ENCODE results near the gene MLLT3. TPM values are rescaled to one million over a fixed set of nuclear protein-coding genes. Genes with fewer than 3 reads are reported as not detected.

MLLT3 gene
- total and polyA plus RNA-seq, 2 donors (not counting 3 experiments of a cell fraction or from before 2014, with no cell fraction given) = 6.1 to 10.0 TPM

DNA sequence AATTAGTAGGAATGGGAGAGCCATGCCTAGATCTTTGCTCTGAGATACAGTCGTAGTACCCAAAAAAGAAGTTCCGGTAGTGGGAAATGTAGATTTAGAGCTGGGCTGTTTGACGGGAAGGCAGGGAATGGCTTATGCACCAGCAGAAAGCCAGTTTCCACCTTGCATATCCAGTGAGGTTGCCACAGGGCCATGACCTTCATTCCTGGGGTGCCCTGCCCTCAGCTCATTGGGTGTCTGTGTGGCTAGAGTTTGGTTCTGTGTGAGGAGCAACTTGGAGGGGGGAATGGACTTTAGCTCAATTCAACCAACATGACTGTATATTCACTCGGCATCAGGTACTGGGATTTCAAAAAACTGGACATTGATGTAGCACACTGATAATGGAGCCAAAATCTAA, 300.1 kb downstream of the MLLT3 start:
- dilution Hi-C loops (cut with MboI; ENCODE audit: extremely low pct_ligation_motif_present, low sequenced_read_pairs) = no loop called here

DNA sequence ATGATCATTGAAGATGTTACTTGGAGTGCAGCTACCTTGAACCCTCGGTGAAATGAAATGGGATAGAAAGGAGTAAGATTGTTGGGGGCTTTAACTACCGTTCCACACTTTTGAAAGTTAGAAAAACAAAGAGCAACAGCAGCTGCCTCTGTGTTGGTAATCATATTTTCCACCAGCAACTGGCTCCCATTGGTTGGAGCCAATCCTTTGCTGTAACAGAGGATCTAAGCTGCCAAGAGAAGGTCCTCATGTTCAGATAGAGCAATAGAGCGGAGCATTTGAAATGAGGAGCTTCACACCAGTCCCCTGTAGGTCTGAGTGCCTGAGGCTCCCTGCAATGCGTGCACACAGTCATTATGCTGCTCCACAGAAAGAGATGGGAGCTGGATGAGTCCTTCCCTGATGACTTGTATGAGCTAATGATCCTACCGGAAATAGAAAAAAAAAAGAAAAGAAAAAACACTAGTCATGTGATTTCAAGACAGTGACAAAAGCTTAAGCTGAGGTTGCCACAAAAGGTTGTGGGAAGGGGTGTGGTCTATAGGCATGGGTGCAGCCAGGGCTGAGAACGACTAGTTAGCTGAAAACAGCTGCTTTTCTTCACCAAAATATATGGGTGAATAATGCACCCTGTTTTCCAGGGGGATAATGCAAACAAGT, 300.7 kb downstream of the MLLT3 start:
- BruUV-seq (replicated peaks) = no TSS peak
- peaks cover 0 to 1% of the 10 kb centered on the region in 2 experiments for H3K27me3 ChIP-seq (ENCODE audit: control insufficient read depth in 2 of 2, insufficient read depth in 2 of 2, low read length in 2 of 2)

More for the DNA sequence above, 300.1 kb downstream of the MLLT3 start:
- Histone ChIP-seq H3K4me2 (ENCODE audit: insufficient read depth, low read length) (no peak overlapping the region), H4K20me1 (replicated peaks; ENCODE audit: control insufficient read depth, extremely low read depth, insufficient read depth, low read length) (no peaks in the 10 kb centered on the region), H3K27ac (ENCODE audit: insufficient read depth, low read depth, low read length) (no peak overlapping the region), H3K4me3 (replicated peaks in 1 of 3; ENCODE audit: insufficient read depth in 1 of 3, low read depth in 1 of 3, low read length in 3 of 3) (no peak overlapping the region), H3K9me1 (replicated peaks; ENCODE audit: control insufficient read depth, extremely low read depth, insufficient read depth, low read length) (no peaks in the 10 kb centered on the region), H3K9me3 (replicated peaks; ENCODE audit: control insufficient read depth, insufficient read depth, low read length) (no peaks in the 10 kb centered on the region), H3K79me2 (ENCODE audit: control insufficient read depth, insufficient read depth, low read length) (no peaks in the 10 kb centered on the region), H3K9ac (replicated peaks; ENCODE audit: extremely low read depth, insufficient read depth, low read length) (no peak overlapping the region), H3K27me3 (ENCODE audit: control insufficient read depth in 2 of 2, insufficient read depth in 2 of 2, low read length in 2 of 2) (peaks cover 0 to 1% of the 10 kb centered on the region in 2 experiments), H3K36me3 (ENCODE audit: control insufficient read depth in 2 of 2, extremely low read depth in 1 of 2, insufficient read depth in 2 of 2, low read length in 2 of 2) (no peaks in the 10 kb centered on the region), H2AFZ (ENCODE audit: low read depth, low read length) (no peak overlapping the region), H3K4me1 (ENCODE audit: control insufficient read depth, extremely low read depth, insufficient read depth, low read length) (no peaks in the 10 kb centered on the region)
- DNase-seq (ENCODE audit: low read depth, low spot score) (no peak), FAIRE-seq (no peak)
- POLR2A ChIA-PET = no interaction called here
- no TSS peak for BruUV-seq (replicated peaks)
- CTCF ChIA-PET = no interaction called here
- intact Hi-C loops (cut with micrococcal nuclease) = no loop called here
- no peak for TF ChIP-seq FOS (IDR thresholded peaks at IDR 0.05; ENCODE audit: borderline replicate concordance, insufficient read depth, low read length)

More for the DNA sequence above, 300.7 kb downstream of the MLLT3 start:
- intact Hi-C loops (cut with micrococcal nuclease) (no loop called here), dilution Hi-C loops (cut with MboI; ENCODE audit: extremely low pct_ligation_motif_present, low sequenced_read_pairs) (no loop called here)
- H3K9me1 ChIP-seq (replicated peaks; ENCODE audit: control insufficient read depth, extremely low read depth, insufficient read depth, low read length) = no peaks in the 10 kb centered on the region
- no peak overlapping the region for H3K9ac ChIP-seq (replicated peaks; ENCODE audit: extremely low read depth, insufficient read depth, low read length)
- no peaks in the 10 kb centered on the region for H3K79me2 ChIP-seq (ENCODE audit: control insufficient read depth, insufficient read depth, low read length)
- no peak overlapping the region for H3K4me3 ChIP-seq (replicated peaks in 1 of 3; ENCODE audit: insufficient read depth in 1 of 3, low read depth in 1 of 3, low read length in 3 of 3)
- TF ChIP-seq POLR2AphosphoS5 (IDR thresholded peaks at IDR 0.05; ENCODE audit: insufficient read depth, low read depth, low read length) = no peak
- TF ChIP-seq FOS (IDR thresholded peaks at IDR 0.05; ENCODE audit: borderline replicate concordance, insufficient read depth, low read length) = no peak
- TF ChIP-seq, protein P1, sequence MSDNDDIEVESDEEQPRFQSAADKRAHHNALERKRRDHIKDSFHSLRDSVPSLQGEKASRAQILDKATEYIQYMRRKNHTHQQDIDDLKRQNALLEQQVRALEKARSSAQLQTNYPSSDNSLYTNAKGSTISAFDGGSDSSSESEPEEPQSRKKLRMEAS (IDR thresholded peaks at IDR 0.05; ENCODE audit: insufficient read depth, insufficient read length) = no peak
- TF ChIP-seq MYC (IDR thresholded peaks at IDR 0.05; ENCODE audit: low read depth, low read length) = no peak
- TF ChIP-seq JUN (IDR thresholded peaks at IDR 0.05; ENCODE audit: borderline replicate concordance, insufficient read depth, insufficient read length, low read depth) = no peak
- no peak for TF ChIP-seq EZH2 (IDR thresholded peaks at IDR 0.05; ENCODE audit: borderline replicate concordance, low read depth, low read length, severe bottlenecking)
- no peak for TF ChIP-seq GATA2 (IDR thresholded peaks at IDR 0.05; ENCODE audit: insufficient read depth, insufficient read length, low read depth, low read length)
- no peak for TF ChIP-seq POLR2A (IDR thresholded peaks at IDR 0.05; ENCODE audit: low read depth, low read length)
- TF ChIP-seq, protein P2, sequence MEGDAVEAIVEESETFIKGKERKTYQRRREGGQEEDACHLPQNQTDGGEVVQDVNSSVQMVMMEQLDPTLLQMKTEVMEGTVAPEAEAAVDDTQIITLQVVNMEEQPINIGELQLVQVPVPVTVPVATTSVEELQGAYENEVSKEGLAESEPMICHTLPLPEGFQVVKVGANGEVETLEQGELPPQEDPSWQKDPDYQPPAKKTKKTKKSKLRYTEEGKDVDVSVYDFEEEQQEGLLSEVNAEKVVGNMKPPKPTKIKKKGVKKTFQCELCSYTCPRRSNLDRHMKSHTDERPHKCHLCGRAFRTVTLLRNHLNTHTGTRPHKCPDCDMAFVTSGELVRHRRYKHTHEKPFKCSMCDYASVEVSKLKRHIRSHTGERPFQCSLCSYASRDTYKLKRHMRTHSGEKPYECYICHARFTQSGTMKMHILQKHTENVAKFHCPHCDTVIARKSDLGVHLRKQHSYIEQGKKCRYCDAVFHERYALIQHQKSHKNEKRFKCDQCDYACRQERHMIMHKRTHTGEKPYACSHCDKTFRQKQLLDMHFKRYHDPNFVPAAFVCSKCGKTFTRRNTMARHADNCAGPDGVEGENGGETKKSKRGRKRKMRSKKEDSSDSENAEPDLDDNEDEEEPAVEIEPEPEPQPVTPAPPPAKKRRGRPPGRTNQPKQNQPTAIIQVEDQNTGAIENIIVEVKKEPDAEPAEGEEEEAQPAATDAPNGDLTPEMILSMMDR (IDR thresholded peaks at IDR 0.05; ENCODE audit: extremely low read depth in 1 of 2, insufficient read depth in 1 of 2, low read depth in 1 of 2, low read length in 2 of 2) = no peak
- no peaks in the 10 kb centered on the region for H3K36me3 ChIP-seq (ENCODE audit: control insufficient read depth in 2 of 2, extremely low read depth in 1 of 2, insufficient read depth in 2 of 2, low read length in 2 of 2)
- no peaks in the 10 kb centered on the region for H4K20me1 ChIP-seq (replicated peaks; ENCODE audit: control insufficient read depth, extremely low read depth, insufficient read depth, low read length)
- CTCF ChIA-PET = interaction anchor here (1.2 kb wide), 1 partner anchor 619 kb away, joined by 3 read pairs; no protein-coding TSS in a partner anchor
- H3K4me2 ChIP-seq (ENCODE audit: insufficient read depth, low read length) = no peak overlapping the region
- DNase-seq (ENCODE audit: low read depth, low spot score) = no peak
- POLR2A ChIA-PET = interaction anchor here (0.5 kb wide), 1 partner anchor 133 kb away, joined by 3 read pairs; no protein-coding TSS in a partner anchor
- H3K9me3 ChIP-seq (replicated peaks; ENCODE audit: control insufficient read depth, insufficient read depth, low read length) = no peaks in the 10 kb centered on the region
- H3K4me1 ChIP-seq (ENCODE audit: control insufficient read depth, extremely low read depth, insufficient read depth, low read length) = no peaks in the 10 kb centered on the region
- FAIRE-seq = no peak
- no peak overlapping the region for H2AFZ ChIP-seq (ENCODE audit: low read depth, low read length)
- H3K27ac ChIP-seq (ENCODE audit: insufficient read depth, low read depth, low read length) = no peak overlapping the region

Data from endothelial cell of umbilical vein (primary cell).